Activated CD4-positive, alpha-beta T cell treated with anti-CD3 and anti-CD28 coated beads, Interleukin-2, amount 50 U/mL, for 4 hours (primary cell): ENCODE measurements around the gene LTC4S.
A peak's percentile ranks its signal among the peaks of the same experiment; 100 is the strongest.

Source experiments
- DNase-seq, 2 experiments: peaks; one replicate each; pipeline ENCODE4 v3.0.0-alpha.2; 2020

LTC4S gene

GRCh38 chr5:179795863-179796833, 2.4 kb downstream of the LTC4S start:
- peak; percentile 62 to 67 for DNase-seq

- DNase-seq = no peak
These were observed 3.3 kb downstream of the LTC4S start for GRCh38 chr5:179796877-179797608.

- DNase-seq = no peak
These were observed 4.0 kb downstream of the LTC4S start for GRCh38 chr5:179797741-179798140.

- no peak for DNase-seq
These were observed 4.5 kb downstream of the LTC4S start for GRCh38 chr5:179798144-179798770.

- DNase-seq = no peak
These were observed 5.2 kb downstream of the LTC4S start for GRCh38 chr5:179798771-179799643.

- no peak for DNase-seq
These were observed 5.8 kb downstream of the LTC4S start for GRCh38 chr5:179799644-179799973.

- no peak for DNase-seq
These were observed 6.4 kb downstream of the LTC4S start for GRCh38 chr5:179800071-179800695.

GRCh38 chr5:179800696-179801201, 7.0 kb downstream of the LTC4S start:
- DNase-seq = no peak

GRCh38 chr5:179801304-179802206, 7.8 kb downstream of the LTC4S start:
- DNase-seq = peak; percentile 86 to 88

GRCh38 chr5:179802207-179802883, 8.6 kb downstream of the LTC4S start:
- DNase-seq = no peak

GRCh38 chr5:179802950-179803562, 9.3 kb downstream of the LTC4S start:
- no peak for DNase-seq

- DNase-seq = peak in 1 of 2 experiments; percentile 27
These were observed 10.1 kb downstream of the LTC4S start for GRCh38 chr5:179803651-179804554.

GRCh38 chr5:179804555-179804947, 10.8 kb downstream of the LTC4S start:
- DNase-seq = no peak

GRCh38 chr5:179805070-179805528, 11.3 kb downstream of the LTC4S start:
- no peak for DNase-seq

GRCh38 chr5:179805529-179806249, 11.9 kb downstream of the LTC4S start:
- DNase-seq = no peak

GRCh38 chr5:179806250-179807048, 12.7 kb downstream of the LTC4S start, which contains the start of gene MGAT4B:
Gene MGAT4B (minus strand): TSS chr5:179806866. CDS start chr5:179806583, 283 bp downstream.
- peak in 1 of 2 experiments; percentile 34 for DNase-seq
